Cardiac muscle cell (in vitro differentiated cells and primary cell): ENCODE data around the gene SLC6A17. TPM values are rescaled to one million over a fixed set of nuclear protein-coding genes. Genes with fewer than 3 reads are reported as not detected.

ENCODE experiments used
- DNase-seq, 2 donors: peaks; one replicate each; pipeline versions ENCODE4 v3.0.0 to v3.0.0-alpha.2; 2010 to 2017; ENCODE audit warnings: low read depth in 1 of 2, low spot score in 1 of 2
- H3K27ac ChIP-seq: fragments of 200-600 bp; sonication (generic); 2 replicates; pipeline ENCODE4 v1.5.1; 2016
- H3K27me3 ChIP-seq: fragments of 200-600 bp; sonication (generic); 2 replicates; pipeline ENCODE4 v1.6.0; 2016; ENCODE audit warnings: control low read depth
- H3K36me3 ChIP-seq: fragments of 200-600 bp; sonication (generic); 2 replicates; pipeline ENCODE4 v1.5.1; 2016; ENCODE audit warnings: control low read depth
- H3K4me1 ChIP-seq: fragments of 200-600 bp; sonication (generic); 2 replicates; pipeline ENCODE4 v1.8.1; 2017; ENCODE audit warnings: low read depth, mild to moderate bottlenecking, mixed run types
- H3K4me3 ChIP-seq: fragments of 200-600 bp; sonication (generic); 2 replicates; pipeline ENCODE4 v1.5.1; 2016; ENCODE audit warnings: mild to moderate bottlenecking
- H3K9me3 ChIP-seq: fragments of 200-600 bp; sonication (generic); 2 replicates; pipeline ENCODE4 v1.5.1; 2017; ENCODE audit warnings: low read depth, mild to moderate bottlenecking, control low read depth
- polyA plus RNA-seq: library from polyadenylated mRNA; unstranded; fragments of >200 nt; fragmentation: Nextera tagmentation; extraction: Ambion mirVana; gene quantifications from 2 replicates; pipeline ENCODE4 v1.2.1, GENCODE V29; 2016
- total RNA-seq: library from RNA; depleted of rRNA; stranded (reverse); fragments of >200 nt; gene quantifications from 2 replicates; pipeline ENCODE4 v1.2.3, GENCODE V29; 2016
- TF ChIP-seq, protein P1 (sequence below): IDR thresholded peaks from 2 replicates; pipeline ENCODE4 v1.5.1; 2012; ENCODE audit warnings: low read depth, mild to moderate bottlenecking, low read length

Gene SLC6A17
- total and polyA plus RNA-seq, 2 experiments from 2014 or later, result 0.06 TPM; not detected in 1

DNA sequence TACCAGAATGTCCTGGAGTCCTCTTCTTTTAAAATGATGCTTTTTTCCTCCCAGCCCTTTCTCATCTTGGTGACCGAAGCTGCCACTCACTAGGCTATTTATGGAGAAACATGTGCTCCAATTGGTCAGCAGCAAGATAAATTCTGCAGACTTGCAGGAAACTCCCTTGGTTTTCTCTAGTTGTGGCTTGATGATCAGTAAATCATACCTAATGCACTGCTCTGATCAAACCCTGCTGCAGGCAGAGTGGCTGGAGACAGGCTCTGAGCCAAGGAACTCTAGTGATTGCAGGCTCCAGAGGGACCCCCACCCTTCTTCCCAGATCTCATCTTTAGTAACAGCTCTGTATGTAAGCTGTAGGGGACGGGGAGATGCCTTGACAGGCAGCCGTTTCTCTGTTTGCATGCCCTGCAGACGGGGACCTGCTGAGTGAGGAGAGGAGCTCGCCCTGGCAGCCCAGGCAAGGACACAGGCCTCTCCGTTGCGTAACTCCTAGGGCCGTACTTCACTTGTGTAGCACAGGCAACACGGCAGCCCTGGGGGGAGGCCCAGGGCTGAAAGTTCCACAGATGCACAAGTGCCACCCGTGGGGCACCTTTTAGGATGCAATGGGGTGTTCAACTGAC, 14.5 kb downstream of the SLC6A17 start:
- Histone ChIP-seq H3K9me3 (no peaks in the 10 kb centered on the region), H3K36me3 (no peaks in the 10 kb centered on the region), H3K4me1 (peaks cover 6% of the 10 kb centered on the region), H3K27ac (no peak overlapping the region), H3K4me3 (no peak overlapping the region), H3K27me3 (peaks cover 12% of the 10 kb centered on the region)
- peak in 1 of 2 donors; percentile 5 for DNase-seq
- TF ChIP-seq, protein P1, sequence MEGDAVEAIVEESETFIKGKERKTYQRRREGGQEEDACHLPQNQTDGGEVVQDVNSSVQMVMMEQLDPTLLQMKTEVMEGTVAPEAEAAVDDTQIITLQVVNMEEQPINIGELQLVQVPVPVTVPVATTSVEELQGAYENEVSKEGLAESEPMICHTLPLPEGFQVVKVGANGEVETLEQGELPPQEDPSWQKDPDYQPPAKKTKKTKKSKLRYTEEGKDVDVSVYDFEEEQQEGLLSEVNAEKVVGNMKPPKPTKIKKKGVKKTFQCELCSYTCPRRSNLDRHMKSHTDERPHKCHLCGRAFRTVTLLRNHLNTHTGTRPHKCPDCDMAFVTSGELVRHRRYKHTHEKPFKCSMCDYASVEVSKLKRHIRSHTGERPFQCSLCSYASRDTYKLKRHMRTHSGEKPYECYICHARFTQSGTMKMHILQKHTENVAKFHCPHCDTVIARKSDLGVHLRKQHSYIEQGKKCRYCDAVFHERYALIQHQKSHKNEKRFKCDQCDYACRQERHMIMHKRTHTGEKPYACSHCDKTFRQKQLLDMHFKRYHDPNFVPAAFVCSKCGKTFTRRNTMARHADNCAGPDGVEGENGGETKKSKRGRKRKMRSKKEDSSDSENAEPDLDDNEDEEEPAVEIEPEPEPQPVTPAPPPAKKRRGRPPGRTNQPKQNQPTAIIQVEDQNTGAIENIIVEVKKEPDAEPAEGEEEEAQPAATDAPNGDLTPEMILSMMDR, result no peak

DNA sequence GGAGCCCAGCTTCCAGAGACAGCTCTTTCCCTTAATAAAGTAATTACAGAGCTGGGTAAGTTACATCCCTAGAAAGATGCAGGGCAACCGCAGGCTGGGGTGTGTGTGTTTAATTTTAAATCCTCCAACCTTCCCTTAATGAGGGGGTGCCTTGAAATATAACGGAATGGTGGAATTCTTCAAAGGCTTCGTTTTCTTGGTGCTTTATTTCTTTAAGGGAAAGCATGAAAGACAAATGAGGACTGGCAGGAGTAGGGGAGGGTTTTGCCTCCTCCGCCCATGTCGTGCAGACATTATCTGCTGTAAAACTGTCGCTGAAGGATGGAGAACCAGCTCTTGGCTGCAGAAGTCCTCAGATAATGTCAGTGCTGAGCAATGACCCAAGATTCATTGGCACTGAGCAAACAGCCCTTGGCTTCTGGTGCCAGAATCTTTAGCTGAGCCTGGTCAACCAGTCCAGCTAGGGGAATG, 15.5 kb downstream of the SLC6A17 start:
- H3K4me1 ChIP-seq, result peaks cover 6% of the 10 kb centered on the region
- no peak overlapping the region for H3K27ac ChIP-seq
- H3K9me3 ChIP-seq, result no peaks in the 10 kb centered on the region
- H3K36me3 ChIP-seq, result no peaks in the 10 kb centered on the region
- H3K27me3 ChIP-seq, result peaks cover 5% of the 10 kb centered on the region
- TF ChIP-seq, protein P1, result no peak
- no peak for DNase-seq
- H3K4me3 ChIP-seq, result no peak overlapping the region

DNA sequence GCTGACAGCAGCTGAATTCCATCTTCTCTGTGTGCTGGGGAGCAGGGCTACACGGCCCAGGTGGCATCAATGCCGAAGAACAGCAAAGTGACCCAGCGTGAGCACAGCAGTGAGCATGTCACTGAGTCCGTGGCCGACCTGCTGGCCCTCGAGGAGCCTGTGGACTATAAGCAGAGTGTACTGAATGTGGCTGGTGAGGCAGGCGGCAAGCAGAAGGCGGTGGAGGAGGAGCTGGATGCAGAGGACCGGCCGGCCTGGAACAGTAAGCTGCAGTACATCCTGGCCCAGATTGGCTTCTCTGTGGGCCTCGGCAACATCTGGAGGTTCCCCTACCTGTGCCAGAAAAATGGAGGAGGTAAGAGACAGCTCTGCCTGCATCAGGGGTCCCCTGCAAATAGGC, 16.6 kb downstream of the SLC6A17 start:
- H3K4me1 ChIP-seq, result peaks cover 6% of the 10 kb centered on the region
- peaks cover 5% of the 10 kb centered on the region for H3K27me3 ChIP-seq
- H3K27ac ChIP-seq, result no peak overlapping the region
- no peaks in the 10 kb centered on the region for H3K36me3 ChIP-seq
- DNase-seq, result no peak
- H3K9me3 ChIP-seq, result no peaks in the 10 kb centered on the region
- TF ChIP-seq, protein P1, result no peak
- H3K4me3 ChIP-seq, result no peak overlapping the region

DNA sequence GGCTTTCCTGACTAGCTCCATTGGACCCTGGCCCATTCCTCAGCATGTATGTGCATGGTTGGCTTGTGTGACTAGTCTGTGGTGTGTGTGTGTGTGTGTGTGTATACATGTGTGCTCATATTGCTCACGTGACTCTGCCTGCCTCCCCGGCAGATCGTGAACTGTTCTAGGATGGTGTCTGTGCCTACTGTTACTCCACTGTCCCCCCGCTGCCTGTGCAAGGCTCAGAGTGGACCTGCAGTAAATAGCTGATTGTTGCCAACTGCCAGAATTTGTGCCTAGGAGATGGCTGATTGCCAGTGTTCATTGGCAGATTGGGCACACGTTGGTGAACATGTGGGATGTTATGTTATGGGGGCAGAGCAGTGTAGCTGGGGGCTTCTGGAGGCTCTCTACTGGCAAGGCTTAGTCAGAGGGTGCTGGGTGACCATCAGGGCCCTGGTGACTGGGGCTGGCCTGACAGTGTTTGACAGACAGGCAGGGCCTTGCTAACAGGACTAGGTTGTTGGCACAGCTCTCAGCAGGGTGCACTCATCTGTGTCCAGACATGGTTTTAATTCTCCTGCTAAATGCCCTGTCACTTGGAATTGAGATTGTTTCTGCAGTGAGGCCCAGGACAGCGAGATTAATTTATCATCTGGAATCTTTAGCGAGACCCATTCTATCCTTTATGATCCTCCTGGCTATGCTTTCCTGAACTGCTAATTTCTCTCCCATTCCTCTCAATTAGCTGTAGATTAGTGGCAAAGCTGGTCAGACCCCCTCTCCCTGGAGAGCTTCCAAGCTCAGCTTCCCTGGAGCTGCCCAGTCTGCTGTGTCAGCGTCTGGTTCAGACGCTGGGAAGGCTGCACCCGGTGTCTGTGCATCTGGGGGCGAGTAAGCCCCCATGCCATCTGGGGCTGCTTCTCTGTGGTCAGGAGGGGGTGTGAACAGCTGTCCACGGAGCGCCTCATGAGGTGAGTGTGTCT, 20.8 kb downstream of the SLC6A17 start:
- Histone ChIP-seq H3K27me3 (peaks cover 5% of the 10 kb centered on the region), H3K4me1 (peaks cover 4% of the 10 kb centered on the region), H3K4me3 (no peak overlapping the region), H3K9me3 (no peaks in the 10 kb centered on the region), H3K36me3 (no peaks in the 10 kb centered on the region), H3K27ac (no peak overlapping the region)
- DNase-seq, result no peak
- TF ChIP-seq, protein P1, result no peak

DNA sequence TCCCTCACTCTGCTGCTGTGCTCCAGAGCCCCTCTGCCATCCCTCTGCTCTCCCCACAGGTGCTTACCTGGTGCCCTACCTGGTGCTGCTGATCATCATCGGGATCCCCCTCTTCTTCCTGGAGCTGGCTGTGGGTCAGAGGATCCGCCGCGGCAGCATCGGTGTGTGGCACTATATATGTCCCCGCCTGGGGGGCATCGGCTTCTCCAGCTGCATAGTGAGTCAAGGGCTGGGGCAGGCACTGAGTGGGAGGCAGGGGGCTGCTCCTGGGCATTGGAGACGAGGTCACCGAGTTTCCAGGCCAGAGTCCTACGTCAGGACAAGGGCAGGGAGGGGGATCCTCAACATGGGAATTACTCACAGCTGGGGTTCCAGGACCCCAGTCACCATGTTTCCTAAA, 21.7 kb downstream of the SLC6A17 start:
- Histone ChIP-seq H3K4me1 (peaks cover 4% of the 10 kb centered on the region), H3K27ac (no peak overlapping the region), H3K9me3 (no peaks in the 10 kb centered on the region), H3K27me3 (peaks cover 5% of the 10 kb centered on the region), H3K4me3 (no peak overlapping the region), H3K36me3 (no peaks in the 10 kb centered on the region)
- DNase-seq, result no peak
- TF ChIP-seq, protein P1, result no peak
